ENCODE results near the gene HCFC2. TPM values are rescaled to one million over a fixed set of nuclear protein-coding genes. Genes with fewer than 3 reads are reported as not detected.
A peak's percentile ranks its signal among the peaks of the same experiment; 100 is the strongest.

The HCFC2 gene
- total and polyA plus RNA-seq, 2 donors: 13.7 to 66.3 TPM

- Histone ChIP-seq H3K36me3 (ENCODE audit: insufficient read depth) (peaks cover 1% of the 10 kb centered on the region), H3K4me3 (ENCODE audit: low read depth, low read length) (no peak overlapping the region), H3K4me1 (ENCODE audit: insufficient read depth) (no peaks in the 10 kb centered on the region), H3K27ac (ENCODE audit: low read depth) (no peak overlapping the region)
- no peak for DNase-seq (ENCODE audit: extremely low spot score)
- WGBS: 88% methylated on average over 2 of the region's 2 CpGs
Observed at GRCh38 chr12:104072099-104072498, 7.8 kb downstream of the HCFC2 start.

GRCh38 chr12:104073699-104074098 is 9.4 kb downstream of the HCFC2 start:
- no peak for DNase-seq (ENCODE audit: extremely low spot score)
- Histone ChIP-seq H3K36me3 (ENCODE audit: insufficient read depth) (peaks cover 1% of the 10 kb centered on the region), H3K27ac (ENCODE audit: low read depth) (no peak overlapping the region), H3K4me3 (ENCODE audit: low read depth, low read length) (no peak overlapping the region), H3K4me1 (ENCODE audit: insufficient read depth) (no peaks in the 10 kb centered on the region)
- 92% methylated on average over 1 of the region's 1 CpG for whole genome bisulfite sequencing

- H3K36me3 ChIP-seq (ENCODE audit: insufficient read depth): peaks cover 1% of the 10 kb centered on the region
- DNase-seq (ENCODE audit: extremely low spot score): no peak
- H3K27ac ChIP-seq (ENCODE audit: low read depth): no peak overlapping the region
- 68% methylated on average over 1 of the region's 1 CpG for WGBS
- H3K4me1 ChIP-seq (ENCODE audit: insufficient read depth): no peaks in the 10 kb centered on the region
- no peak overlapping the region for H3K4me3 ChIP-seq (ENCODE audit: low read depth, low read length)
Observed at GRCh38 chr12:104079024-104079423, 14.7 kb downstream of the HCFC2 start.

GRCh38 chr12:104080764-104081163 is 16.4 kb downstream of the HCFC2 start:
- H3K36me3 ChIP-seq (ENCODE audit: insufficient read depth): no peaks in the 10 kb centered on the region
- H3K27ac ChIP-seq (ENCODE audit: low read depth): no peak overlapping the region
- H3K4me1 ChIP-seq (ENCODE audit: insufficient read depth): no peaks in the 10 kb centered on the region
- WGBS: 87% methylated on average over 1 of the region's 1 CpG
- no peak overlapping the region for H3K4me3 ChIP-seq (ENCODE audit: low read depth, low read length)
- no peak for DNase-seq (ENCODE audit: extremely low spot score)

GRCh38 chr12:104083769-104084475 is 19.6 kb downstream of the HCFC2 start:
- Histone ChIP-seq H3K4me3 (ENCODE audit: low read depth, low read length) (no peak overlapping the region), H3K36me3 (ENCODE audit: insufficient read depth) (no peaks in the 10 kb centered on the region), H3K27ac (ENCODE audit: low read depth) (no peak overlapping the region), H3K4me1 (ENCODE audit: insufficient read depth) (no peaks in the 10 kb centered on the region)
- no peak for DNase-seq (ENCODE audit: extremely low spot score)
- 94% methylated on average over 8 of the region's 8 CpGs for WGBS

GRCh38 chr12:104090685-104091084 is 26.4 kb downstream of the HCFC2 start:
- H3K4me3 ChIP-seq (ENCODE audit: low read depth, low read length): no peak overlapping the region
- whole genome bisulfite sequencing: 100% methylated on average over 1 of the region's 1 CpG
- DNase-seq (ENCODE audit: extremely low spot score): no peak
- peaks cover 2% of the 10 kb centered on the region for H3K36me3 ChIP-seq (ENCODE audit: insufficient read depth)
- H3K27ac ChIP-seq (ENCODE audit: low read depth): no peak overlapping the region
- H3K4me1 ChIP-seq (ENCODE audit: insufficient read depth): no peaks in the 10 kb centered on the region

- peaks cover 2% of the 10 kb centered on the region for H3K36me3 ChIP-seq (ENCODE audit: insufficient read depth)
- H3K27ac ChIP-seq (ENCODE audit: low read depth): no peak overlapping the region
- WGBS: 86% methylated on average over 4 of the region's 4 CpGs
- no peak overlapping the region for H3K4me3 ChIP-seq (ENCODE audit: low read depth, low read length)
- no peaks in the 10 kb centered on the region for H3K4me1 ChIP-seq (ENCODE audit: insufficient read depth)
- DNase-seq (ENCODE audit: extremely low spot score): no peak
Observed at GRCh38 chr12:104091136-104091535, 26.8 kb downstream of the HCFC2 start.

- peaks cover 5% of the 10 kb centered on the region for H3K36me3 ChIP-seq (ENCODE audit: insufficient read depth)
- H3K4me1 ChIP-seq (ENCODE audit: insufficient read depth): no peaks in the 10 kb centered on the region
- DNase-seq (ENCODE audit: extremely low spot score): no peak
- 91% methylated on average over 3 of the region's 3 CpGs for WGBS
- no peak overlapping the region for H3K4me3 ChIP-seq (ENCODE audit: low read depth, low read length)
- H3K27ac ChIP-seq (ENCODE audit: low read depth): no peak overlapping the region
Observed at GRCh38 chr12:104094284-104094683, 30.0 kb downstream of the HCFC2 start.

GRCh38 chr12:104095289-104095688 is 31.0 kb downstream of the HCFC2 start:
- WGBS: 94% methylated on average over 1 of the region's 1 CpG

GRCh38 chr12:104097954-104098353 is 33.6 kb downstream of the HCFC2 start:
- 95% methylated on average over 2 of the region's 2 CpGs for WGBS
- peaks cover 7% of the 10 kb centered on the region for H3K36me3 ChIP-seq (ENCODE audit: insufficient read depth)
- no peak for DNase-seq (ENCODE audit: extremely low spot score)
- H3K4me1 ChIP-seq (ENCODE audit: insufficient read depth): no peaks in the 10 kb centered on the region
- H3K27ac ChIP-seq (ENCODE audit: low read depth): no peak overlapping the region
- H3K4me3 ChIP-seq (ENCODE audit: low read depth, low read length): no peak overlapping the region

More at GRCh38 chr12:104095289-104095688, 31.0 kb downstream of the HCFC2 start:
- Histone ChIP-seq H3K4me3 (ENCODE audit: low read depth, low read length) (no peak overlapping the region), H3K4me1 (ENCODE audit: insufficient read depth) (no peaks in the 10 kb centered on the region), H3K27ac (ENCODE audit: low read depth) (no peak overlapping the region), H3K36me3 (ENCODE audit: insufficient read depth) (peaks cover 5% of the 10 kb centered on the region)
- no peak for DNase-seq (ENCODE audit: extremely low spot score)

- Histone ChIP-seq H3K4me3 (ENCODE audit: low read depth, low read length) (no peak overlapping the region), H3K4me1 (ENCODE audit: insufficient read depth) (no peaks in the 10 kb centered on the region), H3K36me3 (ENCODE audit: insufficient read depth) (peaks cover 2% of the 10 kb centered on the region), H3K27ac (ENCODE audit: low read depth) (no peak overlapping the region)
- DNase-seq (ENCODE audit: extremely low spot score): no peak
Observed at GRCh38 chr12:104105461-104105860, 41.1 kb downstream of the HCFC2 start.

- Histone ChIP-seq H3K4me1 (ENCODE audit: insufficient read depth) (no peaks in the 10 kb centered on the region), H3K36me3 (ENCODE audit: insufficient read depth) (no peaks in the 10 kb centered on the region), H3K27ac (ENCODE audit: low read depth) (no peak overlapping the region), H3K4me3 (ENCODE audit: low read depth, low read length) (no peak overlapping the region)
- DNase-seq (ENCODE audit: extremely low spot score): no peak
- 77% methylated on average over 2 of the region's 2 CpGs for WGBS
Observed at GRCh38 chr12:104106965-104107364, 42.6 kb downstream of the HCFC2 start.

- Histone ChIP-seq H3K27ac (ENCODE audit: low read depth) (no peak overlapping the region), H3K4me1 (ENCODE audit: insufficient read depth) (no peaks in the 10 kb centered on the region), H3K4me3 (ENCODE audit: low read depth, low read length) (no peak overlapping the region), H3K36me3 (ENCODE audit: insufficient read depth) (no peaks in the 10 kb centered on the region)
- 41% methylated on average over 6 of the region's 6 CpGs for WGBS
- peak; percentile 29 for DNase-seq (ENCODE audit: extremely low spot score)
Observed at GRCh38 chr12:104108755-104109445, 44.6 kb downstream of the HCFC2 start.

Data from urinary bladder (tissue), 4 donors.